ENCODE results near the gene BEST1. TPM values are rescaled to one million over a fixed set of nuclear protein-coding genes. Genes with fewer than 3 reads are reported as not detected.

The BEST1 gene
- total and polyA plus RNA-seq, 2 donors, result 2.0 to 6.7 TPM

DNA sequence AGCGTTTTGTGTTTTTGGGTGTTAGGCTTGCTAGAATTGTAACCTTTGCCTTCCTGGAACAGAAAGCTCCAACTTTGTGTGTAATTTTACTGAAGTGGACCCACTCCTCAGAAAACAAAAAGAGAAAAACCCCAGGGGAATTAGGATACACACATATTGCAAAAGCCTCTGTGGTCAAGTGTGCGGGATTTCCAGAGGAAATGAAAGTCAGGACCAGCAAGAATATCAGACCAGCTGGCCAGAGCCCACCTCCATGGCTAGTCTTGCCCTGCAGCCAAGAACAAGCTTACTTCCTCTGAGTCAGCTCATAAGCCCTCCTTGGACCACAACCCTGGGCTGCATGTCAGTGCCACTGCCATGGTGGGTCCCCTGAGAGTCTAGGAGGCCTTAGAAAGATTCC is 54.3 kb downstream of the BEST1 start:
- H3K36me3 ChIP-seq (ENCODE audit: insufficient read depth), result no peaks in the 10 kb centered on the region
- H3K4me3 ChIP-seq (ENCODE audit: low read depth, low read length), result no peak overlapping the region
- no peak for DNase-seq (ENCODE audit: extremely low spot score)
- no peak overlapping the region for H3K27ac ChIP-seq (ENCODE audit: low read depth)
- 51% methylated on average over 2 of the region's 2 CpGs for WGBS
- H3K4me1 ChIP-seq (ENCODE audit: insufficient read depth), result no peaks in the 10 kb centered on the region

DNA sequence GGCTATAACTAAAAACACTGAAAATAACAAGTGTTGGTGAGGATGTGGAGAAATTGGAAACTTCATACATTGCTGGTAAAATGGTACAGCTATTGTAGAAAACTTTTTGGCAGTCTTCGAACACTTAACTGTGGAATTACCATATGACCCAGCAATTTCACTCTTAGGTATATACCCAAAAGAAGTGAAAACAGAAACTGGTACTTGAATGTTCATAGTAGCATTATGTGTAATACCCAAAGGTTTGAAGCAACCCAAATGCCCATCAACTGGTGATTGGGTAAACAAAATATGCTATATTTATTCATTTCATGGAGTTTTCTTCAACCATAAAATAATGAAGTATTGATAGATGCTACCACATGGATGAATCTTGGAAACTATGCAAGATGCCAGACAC is 58.0 kb downstream of the BEST1 start:
- H3K27ac ChIP-seq (ENCODE audit: low read depth), result no peak overlapping the region
- H3K36me3 ChIP-seq (ENCODE audit: insufficient read depth), result no peaks in the 10 kb centered on the region
- no peak for DNase-seq (ENCODE audit: extremely low spot score)
- WGBS, result 88% methylated on average over 1 of the region's 1 CpG
- no peak overlapping the region for H3K4me3 ChIP-seq (ENCODE audit: low read depth, low read length)
- H3K4me1 ChIP-seq (ENCODE audit: insufficient read depth), result no peaks in the 10 kb centered on the region

DNA sequence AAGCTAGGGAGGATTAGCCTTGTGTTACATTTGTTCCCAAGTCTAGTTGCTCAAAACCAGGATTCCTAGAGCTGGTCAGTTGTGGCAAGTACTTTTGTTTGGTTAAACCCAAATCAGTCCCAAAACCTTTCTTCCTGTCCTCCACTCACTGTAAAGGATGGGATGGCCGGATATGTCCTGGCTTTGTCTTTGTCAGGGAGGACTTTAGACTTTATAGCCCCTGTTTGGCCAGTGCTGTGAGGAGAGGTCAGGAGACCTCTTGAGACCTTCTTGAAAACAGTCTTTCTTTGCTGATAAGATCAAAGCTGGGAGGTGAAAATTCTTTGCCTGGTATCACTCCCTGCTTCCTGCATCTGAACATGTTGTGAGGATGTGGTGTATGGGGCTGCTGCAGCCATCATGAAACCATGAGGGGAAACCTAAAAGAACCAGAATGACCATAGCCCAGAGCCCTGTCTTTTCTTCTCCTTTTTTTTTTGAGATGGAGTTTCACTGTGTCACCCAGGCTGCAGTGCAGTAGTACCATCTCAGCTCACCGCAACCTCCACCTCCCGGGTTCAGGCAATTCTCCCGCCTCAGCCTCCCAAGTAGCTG is 60.9 kb downstream of the BEST1 start:
- DNase-seq (ENCODE audit: extremely low spot score), result no peak
- H3K36me3 ChIP-seq (ENCODE audit: insufficient read depth), result no peaks in the 10 kb centered on the region
- 75% methylated on average over 4 of the region's 4 CpGs for WGBS

DNA sequence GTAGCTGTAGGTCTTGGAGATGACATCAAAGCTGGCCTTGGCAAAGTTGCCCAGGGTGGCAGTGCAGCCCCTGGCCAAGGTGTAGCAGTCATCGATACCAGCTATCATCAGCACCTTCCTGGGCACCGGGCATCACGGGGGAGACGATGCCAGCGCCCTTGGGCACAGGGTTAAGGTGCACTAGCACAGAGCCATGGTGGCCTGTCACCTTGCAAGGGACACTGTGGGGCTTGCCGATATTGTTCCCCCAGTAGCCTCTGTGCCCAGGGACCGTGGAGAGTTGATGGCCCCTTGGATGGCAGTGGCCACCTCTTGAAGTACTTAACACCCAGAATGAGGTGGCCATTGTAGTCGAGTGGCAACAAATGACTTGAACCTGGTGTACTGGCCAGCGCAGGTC is 61.7 kb downstream of the BEST1 start:
- Histone ChIP-seq H3K36me3 (ENCODE audit: insufficient read depth) (no peaks in the 10 kb centered on the region), H3K27ac (ENCODE audit: low read depth) (no peak overlapping the region), H3K4me3 (ENCODE audit: low read depth, low read length) (no peak overlapping the region), H3K4me1 (ENCODE audit: insufficient read depth) (no peaks in the 10 kb centered on the region)
- WGBS, result 93% methylated on average over 9 of the region's 9 CpGs
- no peak for DNase-seq (ENCODE audit: extremely low spot score)

More for the DNA sequence above, 60.9 kb downstream of the BEST1 start:
- no peaks in the 10 kb centered on the region for H3K4me1 ChIP-seq (ENCODE audit: insufficient read depth)
- no peak overlapping the region for H3K4me3 ChIP-seq (ENCODE audit: low read depth, low read length)
- H3K27ac ChIP-seq (ENCODE audit: low read depth), result no peak overlapping the region

DNA sequence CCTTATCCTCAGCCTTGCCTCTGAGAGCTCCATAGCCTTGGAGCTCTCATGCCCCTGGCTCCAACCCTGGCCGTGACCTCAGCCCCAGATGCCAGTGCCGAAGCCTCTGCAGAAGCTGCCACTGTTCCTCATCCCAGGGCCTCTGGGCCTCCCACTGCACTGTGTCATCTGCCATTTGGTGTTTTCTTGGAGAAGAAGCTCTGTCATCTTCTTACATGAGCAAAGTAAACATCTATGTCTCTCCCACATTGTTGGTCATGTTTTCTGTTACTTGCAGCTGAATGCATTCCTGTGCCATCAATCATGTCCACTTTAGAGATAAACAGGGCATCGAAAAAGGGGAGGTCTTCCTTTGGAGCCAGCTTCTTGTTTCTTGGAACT is 62.3 kb downstream of the BEST1 start:
- no peak overlapping the region for H3K27ac ChIP-seq (ENCODE audit: low read depth)
- H3K4me1 ChIP-seq (ENCODE audit: insufficient read depth), result no peaks in the 10 kb centered on the region
- no peak overlapping the region for H3K4me3 ChIP-seq (ENCODE audit: low read depth, low read length)
- DNase-seq (ENCODE audit: extremely low spot score), result no peak
- H3K36me3 ChIP-seq (ENCODE audit: insufficient read depth), result no peaks in the 10 kb centered on the region
- WGBS, result 83% methylated on average over 3 of the region's 3 CpGs

DNA sequence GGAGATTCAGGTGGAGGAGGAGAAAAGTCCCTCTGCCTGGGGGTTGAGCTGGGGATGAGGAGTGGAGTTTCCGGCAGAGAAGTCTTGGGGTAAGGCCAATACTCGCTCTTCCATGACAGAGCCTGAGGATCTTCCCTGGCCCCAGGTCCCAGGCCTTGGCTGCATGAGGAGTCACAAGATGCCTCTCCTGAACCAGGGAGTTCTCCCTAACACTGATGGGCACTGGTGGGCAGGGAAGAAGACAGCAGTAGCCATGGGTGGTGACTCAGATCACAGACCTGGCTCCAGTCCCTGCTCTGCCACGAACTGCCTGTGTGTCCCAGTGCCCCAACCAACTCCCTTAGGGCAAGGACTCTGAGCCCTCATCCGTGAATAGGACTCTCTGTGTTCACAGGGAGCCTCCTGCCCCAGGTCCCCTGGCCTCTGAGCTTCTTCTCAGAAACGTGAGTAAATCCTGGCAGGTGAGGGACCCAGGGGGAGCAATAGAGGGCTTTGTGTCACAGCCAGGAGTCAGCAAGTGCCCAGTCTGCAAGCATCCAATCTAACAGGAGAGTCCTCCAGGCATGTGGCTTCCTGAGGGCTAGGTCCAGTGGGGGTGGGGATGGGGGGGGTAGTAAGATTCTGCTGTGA is 62.8 kb downstream of the BEST1 start:
- H3K4me1 ChIP-seq (ENCODE audit: insufficient read depth), result no peaks in the 10 kb centered on the region
- no peak overlapping the region for H3K4me3 ChIP-seq (ENCODE audit: low read depth, low read length)
- DNase-seq (ENCODE audit: extremely low spot score), result no peak
- no peak overlapping the region for H3K27ac ChIP-seq (ENCODE audit: low read depth)
- H3K36me3 ChIP-seq (ENCODE audit: insufficient read depth), result no peaks in the 10 kb centered on the region
- 72% methylated on average over 5 of the region's 5 CpGs for WGBS

Small RNA genes within 50 kb of the gene (small RNA-seq; reads per million reads assigned to genes)
- gene RNU6-1243P, result not detected

Other genes starting within 250 kb of the BEST1 start
- 4.7 TPM for gene MYRF, start 197.7 kb upstream of the BEST1 start, total RNA-seq
- 0.79 TPM for gene MYRF, start 197.7 kb upstream of the BEST1 start, polyA plus RNA-seq
- gene TMEM258, start 157.8 kb upstream of the BEST1 start, total RNA-seq, result 86.6 TPM
- 153 TPM for gene TMEM258, start 157.8 kb upstream of the BEST1 start, polyA plus RNA-seq
- 13.1 TPM for gene FEN1, start 157.4 kb upstream of the BEST1 start, total RNA-seq
- 9.6 TPM for gene FEN1, start 157.4 kb upstream of the BEST1 start, polyA plus RNA-seq
- gene FADS1, start 133.3 kb upstream of the BEST1 start, total RNA-seq, result 68.7 TPM
- 18.0 TPM for gene FADS1, start 133.3 kb upstream of the BEST1 start, polyA plus RNA-seq
- gene FADS2, start 122.1 kb upstream of the BEST1 start, total RNA-seq, result 75.1 TPM
- gene FADS2, start 122.1 kb upstream of the BEST1 start, polyA plus RNA-seq, result 33.3 TPM
- 17.8 TPM for gene FADS3, start 58.8 kb upstream of the BEST1 start, total RNA-seq
- gene FADS3, start 58.8 kb upstream of the BEST1 start, polyA plus RNA-seq, result 43.5 TPM
- 13.0 TPM for gene RAB3IL1, start 32.8 kb upstream of the BEST1 start, total RNA-seq
- 30.6 TPM for gene RAB3IL1, start 32.8 kb upstream of the BEST1 start, polyA plus RNA-seq
- 523 TPM for gene FTH1, start 17.3 kb downstream of the BEST1 start, total RNA-seq
- gene FTH1, start 17.3 kb downstream of the BEST1 start, polyA plus RNA-seq, result 5,662 TPM
- 11.1 TPM for gene INCENP, start 173.7 kb downstream of the BEST1 start, total RNA-seq
- 9.8 TPM for gene INCENP, start 173.7 kb downstream of the BEST1 start, polyA plus RNA-seq
- not detected for gene SCGB1D1, start 239.9 kb downstream of the BEST1 start, total RNA-seq
- gene SCGB1D1, start 239.9 kb downstream of the BEST1 start, polyA plus RNA-seq, result not detected